Parietal lobe (tissue), 1 donor: ENCODE data around the gene PLCL1. TPM values are rescaled to one million over a fixed set of nuclear protein-coding genes. Genes with fewer than 3 reads are reported as not detected.

Experiments
- total RNA-seq: library from RNA; depleted of rRNA; stranded (reverse); fragments of >200 nt; gene quantifications from one replicate; pipeline ENCODE4 v1.2.3, GENCODE V29; 2014

Gene PLCL1
- 31.0 TPM for total RNA-seq

GRCh38 chr2:197804049-197804757, at the start of gene PLCL1:
TSS of gene PLCL1 (plus strand) at chr2:197804593.

GRCh38 chr2:197784956-197785941, 19.1 kb upstream of the PLCL1 start, which contains the start of gene BOLL:
TSS of gene BOLL (minus strand) at chr2:197785319. CDS start at chr2:197781850, 3,469 bp downstream.

Other genes with a start within 250 kb of the PLCL1 start
- 26.0 TPM for gene RFTN2, start 129.0 kb upstream of the PLCL1 start, total RNA-seq
- 14.1 TPM for gene MARS2, start 99.2 kb upstream of the PLCL1 start, total RNA-seq
- gene BOLL, start 19.3 kb upstream of the PLCL1 start, total RNA-seq = not detected